Skeletal muscle tissue (tissue), 4 donors: ENCODE measurements around the gene B4GALNT2. TPM values are rescaled to one million over a fixed set of nuclear protein-coding genes. Genes with fewer than 3 reads are reported as not detected.

ENCODE experiments used
- H3K27ac ChIP-seq: one replicate; pipeline ENCODE4 v1.7.0; 2013; ENCODE audit warnings: mild to moderate bottlenecking, low read depth, low read length, inconsistent platforms
- H3K27me3 ChIP-seq, 3 donors: one replicate each; pipeline ENCODE4 v1.7.0; 2013; ENCODE audit warnings: low read length in 3 of 3; ENCODE audit not compliant: control insufficient read depth in 3 of 3, insufficient read depth in 3 of 3
- H3K36me3 ChIP-seq, 3 donors: one replicate each; pipeline ENCODE4 v1.7.0; 2013; ENCODE audit warnings: low read length in 3 of 3; ENCODE audit not compliant: control insufficient read depth in 3 of 3, insufficient read depth in 3 of 3
- H3K4me1 ChIP-seq, 3 donors: one replicate each; pipeline ENCODE4 v1.7.0; 2013; ENCODE audit warnings: low read length in 3 of 3, mild to moderate bottlenecking in 3 of 3; ENCODE audit not compliant: control insufficient read depth in 3 of 3, insufficient read depth in 3 of 3
- H3K4me3 ChIP-seq, 3 donors: one replicate each; pipeline ENCODE4 v1.7.0; 2013; ENCODE audit warnings: low read length in 3 of 3
- H3K9ac ChIP-seq, 3 donors: one replicate each; pipeline ENCODE4 v1.7.0; 2013; ENCODE audit warnings: low read length in 3 of 3, mild to moderate bottlenecking in 3 of 3, moderate library complexity in 2 of 3, low read depth in 1 of 3
- H3K9me3 ChIP-seq, 3 donors: one replicate each; pipeline ENCODE4 v1.7.0; 2013; ENCODE audit warnings: low read length in 3 of 3; ENCODE audit not compliant: control insufficient read depth in 3 of 3
- total RNA-seq: library from RNA; depleted of rRNA; stranded (reverse); fragments of >200 nt; gene quantifications from one replicate; pipeline ENCODE4 v1.2.3, GENCODE V29; 2014
- donor health status: Osteomylitis.

The B4GALNT2 gene
- total RNA-seq, 1 donor from 2014 or later = not detected

DNA sequence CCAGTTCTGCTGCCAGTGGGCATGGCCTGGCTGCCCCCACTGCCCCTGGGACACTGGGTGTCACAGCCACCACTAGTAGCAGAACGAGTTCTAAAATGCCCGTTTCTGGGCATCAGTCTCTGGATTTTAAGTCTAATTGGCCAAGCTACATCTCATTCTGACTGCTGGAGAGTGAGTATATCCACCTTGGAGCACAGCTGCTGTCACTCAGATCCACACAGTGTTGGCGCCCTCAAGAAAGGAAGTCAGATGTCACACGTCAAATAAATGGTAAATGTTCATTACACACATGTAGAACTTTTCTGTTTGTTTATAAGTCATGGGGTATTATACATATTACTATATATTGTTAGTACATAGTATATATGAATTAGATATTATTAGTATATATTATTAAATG, 58.4 kb downstream of the B4GALNT2 start:
- Histone ChIP-seq H3K4me1 (peaks cover 0 to 19% (median 14%) of the 10 kb centered on the region in 3 donors), H3K9ac (no peak overlapping the region), H3K36me3 (no peaks in the 10 kb centered on the region), H3K4me3 (peak overlapping the region in 1 of 3 donors; percentile 20), H3K9me3 (no peaks in the 10 kb centered on the region), H3K27me3 (no peaks in the 10 kb centered on the region), H3K27ac (peak overlapping the region; percentile 47)

GRCh38 chr17:49191409-49191916, 58.9 kb downstream of the B4GALNT2 start:
- Histone ChIP-seq H3K27ac (peak overlapping the region; percentile 91), H3K36me3 (no peaks in the 10 kb centered on the region), H3K9ac (peak overlapping the region; percentile 92 to 94 (median 93)), H3K9me3 (no peaks in the 10 kb centered on the region), H3K27me3 (no peaks in the 10 kb centered on the region), H3K4me3 (peak overlapping the region; percentile 69 to 95 (median 80)), H3K4me1 (peaks cover 0 to 19% (median 14%) of the 10 kb centered on the region in 3 donors)

GRCh38 chr17:49191917-49192741, 59.6 kb downstream of the B4GALNT2 start:
- Histone ChIP-seq H3K27ac (peak overlapping the region; percentile 91), H3K9me3 (no peaks in the 10 kb centered on the region), H3K36me3 (no peaks in the 10 kb centered on the region), H3K27me3 (no peaks in the 10 kb centered on the region), H3K9ac (peak overlapping the region; percentile 92 to 94 (median 93)), H3K4me3 (peak overlapping the region; percentile 69 to 95 (median 80)), H3K4me1 (peaks cover 0 to 19% (median 14%) of the 10 kb centered on the region in 3 donors)

- Histone ChIP-seq H3K9me3 (no peaks in the 10 kb centered on the region), H3K36me3 (no peaks in the 10 kb centered on the region), H3K27me3 (no peaks in the 10 kb centered on the region), H3K9ac (peak overlapping the region; percentile 28 to 94 (median 74)), H3K27ac (peak overlapping the region; percentile 91), H3K4me3 (peak overlapping the region; percentile 57 to 80 (median 69)), H3K4me1 (peaks cover 0 to 19% (median 14%) of the 10 kb centered on the region in 3 donors)
Measured at GRCh38 chr17:49193513-49194296, 61.1 kb downstream of the B4GALNT2 start.

DNA sequence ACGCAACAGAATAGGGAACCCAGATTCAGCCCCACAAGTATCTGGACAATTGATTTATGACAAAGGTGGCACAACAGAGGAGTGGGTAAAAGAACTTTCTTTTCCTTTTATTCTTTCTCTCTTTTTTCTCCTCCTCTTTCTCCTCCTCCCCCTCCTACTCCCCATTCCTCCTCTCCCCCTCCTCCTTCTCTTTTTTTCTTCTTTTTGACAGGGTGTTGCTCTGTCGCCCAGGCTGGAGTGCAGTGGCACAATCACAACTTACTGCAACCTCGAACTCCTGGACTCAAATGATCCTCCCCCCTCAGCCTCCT, 61.7 kb downstream of the B4GALNT2 start:
- Histone ChIP-seq H3K4me1 (peaks cover 0 to 19% (median 14%) of the 10 kb centered on the region in 3 donors), H3K9ac (no peak overlapping the region), H3K36me3 (no peaks in the 10 kb centered on the region), H3K27ac (no peak overlapping the region), H3K9me3 (no peaks in the 10 kb centered on the region), H3K4me3 (no peak overlapping the region), H3K27me3 (no peaks in the 10 kb centered on the region)

- Histone ChIP-seq H3K9me3 (no peaks in the 10 kb centered on the region), H3K4me1 (peaks cover 0 to 19% (median 12%) of the 10 kb centered on the region in 3 donors), H3K9ac (no peak overlapping the region), H3K27me3 (no peaks in the 10 kb centered on the region), H3K4me3 (no peak overlapping the region), H3K27ac (no peak overlapping the region), H3K36me3 (no peaks in the 10 kb centered on the region)
Measured at GRCh38 chr17:49195751-49196150, 63.2 kb downstream of the B4GALNT2 start.

- Histone ChIP-seq H3K9me3 (no peaks in the 10 kb centered on the region), H3K9ac (no peak overlapping the region), H3K4me1 (peaks cover 0 to 18% (median 8%) of the 10 kb centered on the region in 3 donors), H3K27ac (no peak overlapping the region), H3K4me3 (no peak overlapping the region), H3K27me3 (no peaks in the 10 kb centered on the region), H3K36me3 (no peaks in the 10 kb centered on the region)
Measured at GRCh38 chr17:49196520-49196919, 64.0 kb downstream of the B4GALNT2 start.

GRCh38 chr17:49197346-49197998, 64.9 kb downstream of the B4GALNT2 start:
- Histone ChIP-seq H3K27me3 (no peaks in the 10 kb centered on the region), H3K9me3 (no peaks in the 10 kb centered on the region), H3K4me3 (no peak overlapping the region), H3K36me3 (no peaks in the 10 kb centered on the region), H3K9ac (no peak overlapping the region), H3K4me1 (peaks cover under 1 to 14% (median 5%) of the 10 kb centered on the region in 3 donors), H3K27ac (no peak overlapping the region)

DNA sequence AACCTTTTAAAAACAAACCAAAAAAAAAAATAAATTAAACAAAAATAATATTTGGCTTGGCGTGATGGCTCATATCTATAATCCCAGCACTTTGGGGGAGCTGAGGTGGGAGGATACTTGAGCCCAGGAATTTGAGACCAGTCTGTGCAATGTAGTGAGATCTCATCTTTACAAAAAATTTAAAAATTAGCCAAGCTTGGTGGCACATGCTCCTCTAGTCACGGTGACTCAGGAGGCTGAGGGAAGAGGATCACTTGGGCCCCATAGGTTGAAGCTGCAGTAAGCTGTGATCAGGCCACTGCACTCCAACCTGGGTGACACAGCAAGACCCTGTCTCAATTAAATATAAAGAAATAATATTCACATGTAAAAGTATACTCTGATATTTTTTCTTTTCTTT, 65.6 kb downstream of the B4GALNT2 start:
- H3K27ac ChIP-seq = no peak overlapping the region
- no peak overlapping the region for H3K4me3 ChIP-seq
- no peak overlapping the region for H3K9ac ChIP-seq
- peaks cover 2 to 11% (median 5%) of the 10 kb centered on the region in 3 donors for H3K4me1 ChIP-seq
- no peaks in the 10 kb centered on the region for H3K27me3 ChIP-seq
- H3K36me3 ChIP-seq = no peaks in the 10 kb centered on the region
- no peaks in the 10 kb centered on the region for H3K9me3 ChIP-seq
